ENCODE results near the gene FCRL1.

- TF ChIP-seq CTCF (conservative IDR thresholded peaks at IDR 0.05; ENCODE audit: low read length) (no peak), EZH2phosphoT487 (IDR thresholded peaks at IDR 0.05; ENCODE audit: borderline replicate concordance, low read depth, low read length) (no peak)
Observed at GRCh38 chr1:157784801-157785200, 35.1 kb downstream of the FCRL1 start.

All from OCI-LY7 (cell line).